Measurements from ENCODE around the gene CRABP1.

GRCh38 chr15:78335985-78336384, 4.2 kb upstream of the CRABP1 start:
- TF ChIP-seq CTCF (IDR thresholded peaks at IDR 0.05) (no peak), POLR2A (IDR thresholded peaks at IDR 0.05) (no peak), EP300 (IDR thresholded peaks at IDR 0.05) (no peak)

All from gastroesophageal sphincter (tissue), 3 donors.